ENCODE results near the gene TMEM54. TPM values are rescaled to one million over a fixed set of nuclear protein-coding genes. Genes with fewer than 3 reads are reported as not detected.

The TMEM54 gene
- polyA plus RNA-seq, 1 experiment = 34.9 TPM

GRCh38 chr1:32899586-32900296 is 1.4 kb downstream of the TMEM54 start:
- Histone ChIP-seq H3K36me3 (ENCODE audit: control insufficient read depth, insufficient read depth, low read length) (no peaks in the 10 kb centered on the region; the same call in 1 of the 2 replicates), H3K4me3 (ENCODE audit: low read depth, low read length) (no peak overlapping the region), H3K27me3 (ENCODE audit: control insufficient read depth, insufficient read depth, low read length) (no peaks in the 10 kb centered on the region; the same call in 1 of the 2 replicates)
- DNase-seq (ENCODE audit: low read depth) = no peak
- POLR2A ChIA-PET = no interaction called here
- CTCF ChIA-PET = interaction anchor here (0.8 to 2.1 kb wide), 4 partner anchors 9 to 187 kb away, joined by 3 to 6 read pairs (median 4); no protein-coding TSS in a partner anchor
- TF ChIP-seq CTCF (IDR thresholded peaks at IDR 0.05; ENCODE audit: insufficient read depth, low read depth, low read length) = no peak

DNA sequence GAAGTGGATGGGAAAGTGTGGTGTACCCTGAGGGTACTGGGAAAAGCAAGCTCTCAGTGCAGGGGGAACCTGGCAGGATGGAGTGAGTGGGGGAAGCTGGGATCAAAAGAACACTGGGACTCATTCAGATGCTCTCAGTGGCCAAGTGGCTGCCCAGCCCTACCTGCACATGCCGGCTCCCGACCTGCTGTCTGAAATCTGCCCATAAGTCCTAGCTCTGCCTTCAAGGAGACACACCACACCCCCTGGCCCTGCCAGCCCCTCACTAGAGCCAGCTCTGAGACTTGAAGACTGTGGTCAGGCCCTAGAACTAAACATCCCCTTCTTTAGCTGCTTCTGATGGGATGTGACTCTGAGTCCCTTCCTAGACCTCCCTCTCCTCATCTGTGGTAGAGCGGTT is 2.2 kb downstream of the TMEM54 start:
- no peak for DNase-seq (ENCODE audit: low read depth)
- ChIA-PET POLR2A (no interaction called here), CTCF (interaction anchor here (0.6 to 2.1 kb wide), 5 partner anchors 8 to 187 kb away, joined by 3 to 6 read pairs (median 4); no protein-coding TSS in a partner anchor)
- no peaks in the 10 kb centered on the region; the same call in 1 of the 2 replicates for H3K36me3 ChIP-seq (ENCODE audit: control insufficient read depth, insufficient read depth, low read length)
- H3K4me3 ChIP-seq (ENCODE audit: low read depth, low read length) = no peak overlapping the region
- no peak for TF ChIP-seq CTCF (IDR thresholded peaks at IDR 0.05; ENCODE audit: insufficient read depth, low read depth, low read length)
- no peaks in the 10 kb centered on the region; the same call in 1 of the 2 replicates for H3K27me3 ChIP-seq (ENCODE audit: control insufficient read depth, insufficient read depth, low read length)

DNA sequence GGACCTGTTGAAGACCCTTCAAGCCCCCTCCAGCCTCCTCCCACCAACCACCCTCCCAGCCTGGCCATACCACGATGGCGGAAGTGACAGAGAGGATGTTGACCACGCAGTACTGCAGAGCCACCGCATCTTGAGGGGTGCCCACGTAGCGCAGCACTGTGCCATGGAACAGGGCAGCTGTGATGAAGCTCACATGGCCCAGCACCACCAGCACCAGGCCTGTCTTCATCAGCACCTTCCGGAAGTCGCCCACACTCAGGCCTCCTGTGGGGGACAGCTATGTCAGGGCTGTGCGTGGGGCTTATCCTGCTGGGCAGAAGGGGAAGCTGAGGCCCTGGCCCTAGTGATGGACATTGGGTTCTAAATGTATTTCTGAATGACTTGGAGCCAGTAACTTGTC is 3.1 kb downstream of the TMEM54 start:
- Histone ChIP-seq H3K4me3 (ENCODE audit: low read depth, low read length) (no peak overlapping the region), H3K27me3 (ENCODE audit: control insufficient read depth, insufficient read depth, low read length) (no peaks in the 10 kb centered on the region; the same call in 1 of the 2 replicates), H3K36me3 (ENCODE audit: control insufficient read depth, insufficient read depth, low read length) (no peaks in the 10 kb centered on the region; the same call in 1 of the 2 replicates)
- no peak for TF ChIP-seq CTCF (IDR thresholded peaks at IDR 0.05; ENCODE audit: insufficient read depth, low read depth, low read length)
- ChIA-PET POLR2A (no interaction called here), CTCF (interaction anchor here (1.5 to 1.7 kb wide), 3 partner anchors 25 to 189 kb away, joined by 3 to 6 read pairs (median 4); no protein-coding TSS in a partner anchor)
- no peak for DNase-seq (ENCODE audit: low read depth)

DNA sequence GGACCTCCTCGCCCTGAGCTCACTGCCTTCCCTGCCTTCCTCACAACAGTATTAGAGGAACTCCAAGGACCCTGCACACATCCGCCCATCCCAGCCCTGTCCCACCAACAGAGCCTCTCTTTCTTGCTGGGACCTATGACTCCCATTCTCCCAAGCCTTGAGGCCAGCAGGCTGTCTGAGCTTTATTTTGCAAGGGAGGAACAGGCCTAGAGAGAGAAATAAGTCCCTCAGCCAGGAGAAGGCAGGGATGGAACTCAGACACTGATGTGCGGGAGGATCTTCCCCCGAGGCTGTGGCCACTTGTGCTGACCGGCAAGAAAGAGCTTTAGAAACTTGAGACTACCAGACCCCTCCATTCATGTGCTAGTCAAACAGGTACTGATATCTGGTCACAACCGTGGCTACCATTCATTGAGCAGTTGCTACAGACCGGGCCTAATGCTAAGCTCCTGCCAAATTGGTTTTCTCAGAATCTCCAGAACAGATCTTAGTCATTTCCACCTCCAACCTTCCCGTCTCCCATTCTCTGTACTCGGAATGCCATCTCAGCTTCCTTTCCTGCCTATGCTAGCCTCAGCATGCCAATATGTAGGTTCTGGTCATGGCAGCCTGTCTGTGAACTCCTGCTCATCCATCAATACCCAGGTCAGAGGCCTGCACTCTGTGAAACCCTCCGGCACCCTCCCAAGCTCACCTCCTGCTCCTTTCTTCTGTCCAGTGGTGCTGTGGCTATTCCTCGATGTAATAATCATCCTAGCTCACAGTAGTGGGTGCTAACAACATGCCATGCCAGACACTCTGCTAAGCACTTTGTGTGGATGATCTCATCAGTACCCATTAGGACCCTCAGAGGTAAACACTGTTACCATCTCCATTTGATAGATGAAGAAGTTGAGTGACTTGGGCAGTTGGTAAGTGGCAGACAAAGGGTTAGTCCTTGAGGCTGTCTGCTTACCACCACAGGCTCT is 3.8 kb downstream of the TMEM54 start:
- no peaks in the 10 kb centered on the region; the same call in 1 of the 2 replicates for H3K36me3 ChIP-seq (ENCODE audit: control insufficient read depth, insufficient read depth, low read length)
- peaks cover 1% of the 10 kb centered on the region for H3K27me3 ChIP-seq (ENCODE audit: control insufficient read depth, insufficient read depth, low read length)
- no peak for TF ChIP-seq CTCF (IDR thresholded peaks at IDR 0.05; ENCODE audit: insufficient read depth, low read depth, low read length)
- POLR2A ChIA-PET = no interaction called here
- H3K4me3 ChIP-seq (ENCODE audit: low read depth, low read length) = no peak overlapping the region
- DNase-seq (ENCODE audit: low read depth) = no peak
- CTCF ChIA-PET = interaction anchor here (0.6 to 1.5 kb wide), 4 partner anchors 19 to 189 kb away, joined by 3 to 6 read pairs (median 3); no protein-coding TSS in a partner anchor

Data from BJ (cell line).